GM18505 (cell line): ENCODE measurements around the gene PGAM2.
A peak's percentile ranks its signal among the peaks of the same experiment; 100 is the strongest.

Experiments used
- ATAC-seq: cut with Tn5 transposase; IDR thresholded peaks from one replicate; pipeline ENCODE4 v1.9.1; 2021; ENCODE audit not compliant: unreplicated experiment
- POLR2A ChIP-seq: IDR thresholded peaks from 4 replicates; pipeline ENCODE4 v1.6.1; 2011; ENCODE audit warnings: borderline replicate concordance; ENCODE audit not compliant: insufficient read depth, insufficient read length; ENCODE audit errors: extremely low read depth

The PGAM2 gene

GRCh38 chr7:44052771-44053365 lies 12.5 kb downstream of the PGAM2 start:
- TF ChIP-seq POLR2A: no peak
- ATAC-seq: no peak

GRCh38 chr7:44051611-44052220 lies 13.7 kb downstream of the PGAM2 start:
- TF ChIP-seq POLR2A: no peak

DNA sequence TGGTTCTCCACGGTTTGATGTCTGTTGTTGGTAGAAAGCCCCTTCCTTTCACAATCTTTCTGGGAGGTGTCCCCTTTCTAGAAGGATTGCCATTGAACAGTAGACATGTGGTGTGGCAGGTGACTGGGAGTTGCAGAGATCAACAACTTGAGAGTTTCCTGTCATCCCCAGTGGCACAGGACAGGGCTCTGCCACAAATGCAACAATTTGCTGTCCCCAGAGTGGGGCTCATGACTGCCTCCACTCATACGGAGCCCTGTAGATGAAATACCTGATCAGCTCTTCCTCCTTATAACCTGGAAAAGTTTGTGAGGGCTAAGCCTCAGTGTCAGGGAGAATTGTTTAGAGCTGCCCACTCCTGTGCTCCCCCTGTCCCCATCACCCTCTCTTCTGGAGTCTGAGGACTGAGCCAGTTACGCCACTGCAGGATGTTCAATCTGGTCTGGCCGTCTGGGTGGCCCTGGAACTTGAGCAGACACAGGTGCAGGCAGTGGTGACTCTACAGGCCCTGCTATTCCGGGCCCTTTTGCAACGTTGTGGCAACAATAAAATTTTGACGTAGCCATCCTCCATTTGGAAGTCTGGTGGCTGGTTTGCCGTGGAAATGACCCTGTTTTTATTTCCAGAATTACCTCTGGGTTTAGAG lies 14.3 kb downstream of the PGAM2 start:
- ATAC-seq: no peak
- no peak for TF ChIP-seq POLR2A

More at GRCh38 chr7:44051611-44052220, 13.7 kb downstream of the PGAM2 start:
- no peak for ATAC-seq

GRCh38 chr7:44050121-44050914 lies 15.0 kb downstream of the PGAM2 start:
- ATAC-seq: no peak

GRCh38 chr7:44048031-44048795 lies 17.2 kb downstream of the PGAM2 start:
- no peak for TF ChIP-seq POLR2A

More at GRCh38 chr7:44050121-44050914, 15.0 kb downstream of the PGAM2 start:
- no peak for TF ChIP-seq POLR2A

GRCh38 chr7:44046321-44047061 lies 18.9 kb downstream of the PGAM2 start:
- TF ChIP-seq POLR2A: peak; percentile 42

More at GRCh38 chr7:44048031-44048795, 17.2 kb downstream of the PGAM2 start:
- no peak for ATAC-seq

DNA sequence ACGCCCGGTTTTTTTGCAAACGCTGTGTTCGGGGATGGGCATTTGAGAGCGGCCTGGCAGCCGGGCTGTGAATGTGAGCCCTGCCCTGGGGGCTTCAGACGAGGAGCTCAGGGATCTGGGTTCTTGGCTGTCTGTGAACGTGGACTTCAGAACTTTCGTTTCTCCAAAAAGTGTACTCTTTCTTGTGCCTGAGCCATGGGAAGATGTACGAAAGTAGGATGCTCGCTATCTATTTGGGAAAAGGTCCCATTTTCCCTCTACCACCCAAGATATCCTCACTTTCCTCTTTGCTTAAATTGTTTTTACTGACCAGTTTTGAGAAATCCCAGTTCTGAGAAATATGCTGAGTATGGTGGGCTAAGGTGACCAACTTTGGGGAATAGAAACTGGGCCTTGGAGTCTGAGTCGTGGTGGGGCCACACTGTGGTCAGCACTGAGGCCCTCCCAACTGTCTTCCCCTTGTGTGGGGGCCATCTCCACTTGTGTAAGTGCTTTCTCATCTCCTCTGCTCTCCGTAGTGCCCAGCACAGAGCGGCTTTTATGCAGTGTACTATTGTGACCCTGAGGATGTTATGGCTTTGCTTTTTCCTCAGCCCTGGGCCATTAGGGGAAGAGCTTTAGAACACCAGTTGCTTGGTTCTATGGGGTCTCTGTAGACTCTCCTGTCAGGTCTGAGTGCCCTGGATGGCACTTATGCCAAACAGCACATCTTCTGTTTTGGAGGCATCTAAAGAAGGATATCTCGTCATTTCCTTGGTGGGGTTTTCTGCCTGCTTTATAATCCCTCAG lies 19.9 kb downstream of the PGAM2 start:
- TF ChIP-seq POLR2A: no peak
- ATAC-seq: no peak

More at GRCh38 chr7:44046321-44047061, 18.9 kb downstream of the PGAM2 start:
- ATAC-seq: peak; percentile 63

GRCh38 chr7:44044315-44045225 lies 20.8 kb downstream of the PGAM2 start, which contains the start of gene DBNL:
DBNL (plus strand) TSS chr7:44044702; CDS start chr7:44044738, 36 bp downstream.
- ATAC-seq: peak; percentile 50
- TF ChIP-seq POLR2A: peak; percentile 95

DNA sequence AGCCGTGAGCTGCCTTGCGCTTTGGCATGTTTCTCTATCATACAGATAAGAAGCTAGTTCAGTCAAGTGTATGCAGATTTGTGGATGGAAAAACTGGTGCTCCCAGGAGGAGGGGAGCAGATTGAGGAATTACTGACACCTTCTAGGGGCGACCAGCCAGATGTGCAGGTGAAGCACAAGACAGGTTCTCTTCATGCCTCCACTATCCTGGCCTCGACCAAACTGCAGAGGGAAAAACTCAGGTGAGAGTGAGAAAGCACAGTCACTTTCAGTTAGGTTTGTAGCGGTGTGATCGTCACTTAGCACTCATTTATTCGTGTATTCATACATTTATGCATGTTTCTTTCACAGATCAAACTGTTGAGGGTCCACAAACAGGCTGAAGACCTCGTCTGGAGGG lies 21.5 kb downstream of the PGAM2 start:
- ATAC-seq: no peak
- no peak for TF ChIP-seq POLR2A

GRCh38 chr7:44042221-44042620 lies 23.1 kb downstream of the PGAM2 start:
- no peak for ATAC-seq

More at GRCh38 chr7:44042221-44042620, 23.1 kb downstream of the PGAM2 start:
- TF ChIP-seq POLR2A: no peak
